PC-9 (cell line): ENCODE data around the gene IP6K2. TPM values are rescaled to one million over a fixed set of nuclear protein-coding genes. Genes with fewer than 3 reads are reported as not detected.

Experiments
- BruUV-seq: library from RNA; stranded (reverse); fragments of 400-500 nt; replicated peaks from 2 replicates; lab custom pipeline; 2021; lab: Mats Ljungman, UMichigan
- CTCF ChIA-PET: fragments of 300-600 bp; sonication (Branson Sonifier 250); formaldehyde crosslinking; loops from one replicate; lab custom pipeline; 2022; ENCODE audit warnings: antibody characterized with exemption; lab: Charles Lee
- POLR2A ChIA-PET: fragments of 300-600 bp; sonication (Branson Sonifier 250); formaldehyde crosslinking; loops from one replicate; lab custom pipeline; 2022; ENCODE audit warnings: antibody characterized with exemption; ENCODE audit not compliant: unreplicated experiment; lab: Charles Lee
- DNase-seq, 2 experiments: peaks; one replicate each; pipeline versions ENCODE4 v3.0.0 to v3.0.0-alpha.2; 2015 to 2022; ENCODE audit warnings: mixed read lengths in 1 of 2
- H2AFZ ChIP-seq: fragments of 200-600 bp; sonication (generic); 2 replicates; pipeline ENCODE4 v1.8.1; 2017; ENCODE audit warnings: antibody characterized with exemption
- H3F3A ChIP-seq: fragments of 200-600 bp; sonication (generic); 2 replicates; pipeline ENCODE4 v1.8.1; 2017; ENCODE audit warnings: antibody characterized with exemption, mild to moderate bottlenecking, low read depth; ENCODE audit not compliant: insufficient read depth
- H3K27ac ChIP-seq: fragments of 200-600 bp; sonication (generic); 2 replicates; pipeline ENCODE4 v1.6.1; 2016; ENCODE audit warnings: mixed run types
- H3K27me3 ChIP-seq: fragments of 200-600 bp; sonication (generic); 2 replicates; pipeline ENCODE4 v1.6.1; 2016; ENCODE audit warnings: low read depth, mixed run types; ENCODE audit not compliant: insufficient read depth
- H3K36me3 ChIP-seq: fragments of 200-600 bp; sonication (generic); 2 replicates; pipeline ENCODE4 v1.6.1; 2016; ENCODE audit warnings: low read depth, mixed run types
- H3K4me1 ChIP-seq: fragments of 200-600 bp; sonication (generic); replicated peaks from 2 replicates; pipeline ENCODE4 v1.6.1; 2016; ENCODE audit warnings: mixed run types; ENCODE audit not compliant: insufficient read depth
- H3K4me2 ChIP-seq: fragments of 200-600 bp; sonication (generic); 2 replicates; pipeline ENCODE4 v1.6.1; 2017; ENCODE audit warnings: mixed run types
- H3K4me3 ChIP-seq: fragments of 200-600 bp; sonication (generic); 2 replicates; pipeline ENCODE4 v1.6.1; 2016; ENCODE audit warnings: mixed run types
- H3K79me2 ChIP-seq: fragments of 200-600 bp; sonication (generic); 2 replicates; pipeline ENCODE4 v1.6.1; 2017; ENCODE audit warnings: low read depth, mixed run types
- H3K9me2 ChIP-seq: fragments of 200-600 bp; sonication (generic); 2 replicates; pipeline ENCODE4 v1.8.1; 2017; ENCODE audit warnings: mild to moderate bottlenecking; ENCODE audit not compliant: insufficient read depth
- H3K9me3 ChIP-seq: fragments of 200-600 bp; sonication (generic); 2 replicates; pipeline ENCODE4 v1.8.1; 2016; ENCODE audit warnings: low read depth; ENCODE audit not compliant: insufficient read depth
- H4K20me1 ChIP-seq: fragments of 200-600 bp; sonication (generic); 2 replicates; pipeline ENCODE4 v1.8.1; 2017; ENCODE audit not compliant: insufficient read depth
- EZH2 ChIP-seq: fragments of 200-600 bp; sonication (generic); IDR thresholded peaks from 2 replicates; pipeline ENCODE4 v1.8.0; 2017; ENCODE audit warnings: antibody characterized with exemption, low read depth
- intact Hi-C: fragments of 100-400 bp; cut with micrococcal nuclease; formaldehyde crosslinking; loops from one replicate; pipeline ENCODE4 v1.10.0; 2022; ENCODE audit not compliant: unreplicated experiment
- total RNA-seq: library from RNA; stranded (reverse); gene quantifications from 2 replicates; pipeline ENCODE4 v1.2.3, GENCODE V29; 2021
- TF ChIP-seq, protein P1 (sequence below): fragments of 200-600 bp; sonication (generic); conservative IDR thresholded peaks from 2 replicates; pipeline ENCODE4 v1.6.1; 2017; ENCODE audit warnings: mixed run types, antibody characterized with exemption, mild to moderate bottlenecking, moderate library complexity

IP6K2 gene
- total RNA-seq, 1 experiment from 2014 or later, result 123 TPM

DNA sequence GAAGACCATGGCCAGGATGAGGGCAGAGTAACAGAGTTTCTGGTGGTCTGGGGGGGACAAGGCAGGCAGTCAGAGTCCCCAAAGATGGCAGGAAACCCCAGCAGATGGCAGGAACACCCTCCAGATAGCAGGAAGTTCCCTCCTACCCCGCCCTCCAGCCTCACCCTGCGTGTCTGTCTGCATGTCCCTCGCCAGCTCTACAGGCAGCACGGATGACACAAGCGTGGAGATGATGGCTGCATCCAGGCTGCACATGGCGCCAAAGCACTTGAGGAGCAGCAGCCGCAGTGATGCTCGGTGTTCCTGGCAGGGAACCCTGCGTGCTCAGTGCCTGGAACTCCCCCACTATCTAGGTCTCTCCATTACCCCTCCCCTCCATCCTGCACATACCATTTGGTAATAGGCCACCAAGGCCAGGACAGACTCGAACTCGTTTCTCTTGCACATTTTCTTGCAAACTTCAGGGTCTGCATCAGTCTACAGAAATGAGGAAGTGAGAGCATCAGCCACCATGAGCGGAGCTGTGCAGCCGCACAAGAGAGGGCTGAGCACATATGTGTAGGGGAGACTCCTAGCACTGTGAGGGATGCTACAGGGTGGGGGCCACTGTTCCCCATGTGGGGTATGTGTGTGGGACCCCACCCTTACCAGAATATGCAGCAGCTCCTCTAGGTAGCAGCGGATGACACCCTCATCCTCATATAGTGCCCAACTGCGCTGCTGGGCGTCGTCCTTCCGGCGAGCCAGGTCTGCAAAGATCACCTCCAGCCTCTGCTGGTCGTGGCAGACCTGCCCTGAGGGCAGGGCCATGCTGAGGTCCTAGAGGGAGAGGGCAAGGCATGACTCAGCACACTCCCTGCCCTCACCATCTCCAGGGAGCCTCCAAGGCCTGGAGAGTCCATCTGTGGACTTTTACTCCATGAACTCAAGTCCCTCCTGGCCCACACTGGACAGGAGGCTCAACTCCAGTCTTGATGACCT lies 37.3 kb downstream of the IP6K2 start:
- H3K4me2 ChIP-seq, result no peak overlapping the region
- H3F3A ChIP-seq, result no peaks in the 10 kb centered on the region
- no peaks in the 10 kb centered on the region for H3K9me2 ChIP-seq
- no peaks in the 10 kb centered on the region for H3K9me3 ChIP-seq
- intact Hi-C loops, result no loop called here
- H3K36me3 ChIP-seq, result no peaks in the 10 kb centered on the region
- no peak overlapping the region for H3K27ac ChIP-seq
- H4K20me1 ChIP-seq, result no peaks in the 10 kb centered on the region; the same call in 1 of the 2 replicates
- no peak overlapping the region for H3K4me3 ChIP-seq
- CTCF ChIA-PET, result no interaction called here
- peak in 1 of 2 experiments; percentile 59 for DNase-seq
- no peak overlapping the region for H2AFZ ChIP-seq
- H3K79me2 ChIP-seq, result peaks cover 15% of the 10 kb centered on the region
- no TSS peak for BruUV-seq
- POLR2A ChIA-PET, result no interaction called here
- peaks cover 15% of the 10 kb centered on the region for H3K4me1 ChIP-seq
- TF ChIP-seq, protein P1, sequence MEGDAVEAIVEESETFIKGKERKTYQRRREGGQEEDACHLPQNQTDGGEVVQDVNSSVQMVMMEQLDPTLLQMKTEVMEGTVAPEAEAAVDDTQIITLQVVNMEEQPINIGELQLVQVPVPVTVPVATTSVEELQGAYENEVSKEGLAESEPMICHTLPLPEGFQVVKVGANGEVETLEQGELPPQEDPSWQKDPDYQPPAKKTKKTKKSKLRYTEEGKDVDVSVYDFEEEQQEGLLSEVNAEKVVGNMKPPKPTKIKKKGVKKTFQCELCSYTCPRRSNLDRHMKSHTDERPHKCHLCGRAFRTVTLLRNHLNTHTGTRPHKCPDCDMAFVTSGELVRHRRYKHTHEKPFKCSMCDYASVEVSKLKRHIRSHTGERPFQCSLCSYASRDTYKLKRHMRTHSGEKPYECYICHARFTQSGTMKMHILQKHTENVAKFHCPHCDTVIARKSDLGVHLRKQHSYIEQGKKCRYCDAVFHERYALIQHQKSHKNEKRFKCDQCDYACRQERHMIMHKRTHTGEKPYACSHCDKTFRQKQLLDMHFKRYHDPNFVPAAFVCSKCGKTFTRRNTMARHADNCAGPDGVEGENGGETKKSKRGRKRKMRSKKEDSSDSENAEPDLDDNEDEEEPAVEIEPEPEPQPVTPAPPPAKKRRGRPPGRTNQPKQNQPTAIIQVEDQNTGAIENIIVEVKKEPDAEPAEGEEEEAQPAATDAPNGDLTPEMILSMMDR, result no peak
- TF ChIP-seq EZH2, result no peak
- H3K27me3 ChIP-seq, result no peaks in the 10 kb centered on the region

DNA sequence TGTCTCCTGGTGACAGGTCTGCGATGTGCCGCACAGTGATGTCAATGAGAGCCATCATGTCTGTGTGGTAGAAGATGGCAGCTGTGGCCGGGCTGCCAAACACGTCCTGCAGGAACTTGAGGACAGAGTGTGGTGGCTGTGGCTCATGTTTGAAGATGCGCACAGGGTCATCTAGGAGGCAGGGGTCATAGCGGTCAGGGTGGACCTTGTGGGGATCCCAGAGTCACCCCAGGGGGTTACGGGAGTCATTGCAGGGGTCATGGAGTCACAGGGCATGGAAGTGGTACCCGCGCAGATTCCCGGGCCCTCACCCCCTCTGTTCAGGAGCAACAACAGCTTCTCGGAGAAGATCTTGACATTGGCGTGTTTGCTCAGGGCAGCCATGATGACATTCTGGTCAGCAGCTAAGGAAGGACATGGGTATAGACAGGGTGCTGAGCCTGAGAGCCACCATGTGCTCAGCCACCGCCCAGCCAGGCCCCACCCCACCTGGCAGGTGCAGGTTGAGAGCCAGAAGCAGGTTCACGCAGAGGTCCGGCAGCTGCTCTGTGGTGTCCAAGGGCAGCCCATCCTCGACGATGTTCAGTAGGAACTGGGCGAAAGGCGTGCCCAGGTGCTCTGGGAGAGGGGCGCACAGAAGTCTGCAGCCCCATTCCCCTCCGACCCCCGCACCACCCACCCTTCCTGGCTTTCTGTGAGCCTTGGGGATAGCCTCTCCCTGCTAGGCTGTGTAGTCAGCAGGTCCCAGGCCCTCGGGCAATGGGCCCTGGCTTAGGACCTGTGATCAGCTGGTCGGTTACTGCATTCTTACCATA lies 38.2 kb downstream of the IP6K2 start:
- no peaks in the 10 kb centered on the region for H3K9me3 ChIP-seq
- peaks cover 8% of the 10 kb centered on the region; the same call in 1 of the 2 replicates for H3K79me2 ChIP-seq
- CTCF ChIA-PET, result no interaction called here
- H3K27me3 ChIP-seq, result no peaks in the 10 kb centered on the region
- POLR2A ChIA-PET, result no interaction called here
- no peak overlapping the region for H3K4me3 ChIP-seq
- H3K9me2 ChIP-seq, result no peaks in the 10 kb centered on the region
- DNase-seq, result no peak
- H3K27ac ChIP-seq, result no peak overlapping the region
- no peaks in the 10 kb centered on the region for H4K20me1 ChIP-seq
- no peaks in the 10 kb centered on the region for H3F3A ChIP-seq
- no peak for TF ChIP-seq EZH2
- TF ChIP-seq, protein P1, result no peak
- no peak overlapping the region for H3K4me2 ChIP-seq
- intact Hi-C loops, result no loop called here
- H3K36me3 ChIP-seq, result no peaks in the 10 kb centered on the region
- no TSS peak for BruUV-seq
- H2AFZ ChIP-seq, result no peak overlapping the region
- H3K4me1 ChIP-seq, result peaks cover 8% of the 10 kb centered on the region

DNA sequence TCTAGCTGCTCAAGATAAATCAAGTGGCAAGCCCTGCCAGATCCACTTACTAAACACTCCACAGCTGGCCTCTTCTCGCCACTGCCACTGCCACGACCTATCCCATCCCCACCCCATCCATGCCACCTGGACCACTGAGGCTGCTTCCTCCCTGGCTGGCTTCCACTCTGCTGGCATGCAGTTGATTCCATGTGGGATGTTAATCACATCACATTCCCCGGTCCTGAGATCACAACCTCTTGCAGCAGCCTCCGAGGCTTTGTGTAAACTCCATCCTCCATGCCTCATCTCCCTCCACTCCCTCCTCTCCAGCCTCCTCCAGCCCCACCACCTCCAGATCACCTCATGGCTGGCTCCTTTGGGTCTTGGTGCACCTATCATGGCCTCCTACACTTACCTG lies 39.0 kb downstream of the IP6K2 start:
- intact Hi-C loops, result no loop called here
- POLR2A ChIA-PET, result no interaction called here

More for the DNA sequence above, 39.0 kb downstream of the IP6K2 start:
- H4K20me1 ChIP-seq, result no peaks in the 10 kb centered on the region
- no peaks in the 10 kb centered on the region for H3K27me3 ChIP-seq
- 0 out of 2 replicates have a peak, but pooled peaks cover 2% of the 10 kb centered on the region for H3K79me2 ChIP-seq
- TF ChIP-seq, protein P1, result no peak
- no peak overlapping the region for H3K4me3 ChIP-seq
- no peaks in the 10 kb centered on the region for H3K36me3 ChIP-seq
- H3K4me1 ChIP-seq, result peaks cover 8% of the 10 kb centered on the region; the same call in 1 of the 2 replicates
- CTCF ChIA-PET, result no interaction called here
- no peak for DNase-seq
- no peaks in the 10 kb centered on the region for H3F3A ChIP-seq
- no peak overlapping the region for H3K27ac ChIP-seq
- no peaks in the 10 kb centered on the region for H3K9me3 ChIP-seq
- BruUV-seq, result no TSS peak
- no peak overlapping the region for H3K4me2 ChIP-seq
- H2AFZ ChIP-seq, result no peak overlapping the region
- no peaks in the 10 kb centered on the region for H3K9me2 ChIP-seq
